Testis (tissue), 2 donors: Measurements from ENCODE around the gene ST6GAL1.
"Not testable (repeated sequence)": the region's sequence is repeated elsewhere in the genome, so short reads cannot be mapped to it uniquely, and the experiment has no call there.

Source experiments
- CTCF ChIP-seq, 3 experiments: fragments of 450-650 bp in 2 of 3; fragments of 200-600 bp in 1 of 3; sonication (generic) in 1 of 3; IDR thresholded peaks; one replicate each; pipeline ENCODE4 v1.5.1; 2016 to 2019; ENCODE audit warnings: antibody characterized with exemption in 3 of 3, mild to moderate bottlenecking in 2 of 3, moderate library complexity in 1 of 3
- POLR2A ChIP-seq: fragments of 450-650 bp; IDR thresholded peaks from one replicate; pipeline ENCODE4 v1.6.1; 2017; ENCODE audit warnings: antibody characterized with exemption, mild to moderate bottlenecking, moderate library complexity

- TF ChIP-seq CTCF (IDR thresholded peaks at IDR 0.05); POLR2A: not testable (repeated sequence)
Measured at GRCh38 chr3:186903676-186904075, 26.6 kb upstream of the ST6GAL1 start.
